Adrenal gland (tissue), 12 donors: ENCODE measurements around the gene KIZ. TPM values are rescaled to one million over a fixed set of nuclear protein-coding genes. Genes with fewer than 3 reads are reported as not detected.
"Not testable (repeated sequence)": the region's sequence is repeated elsewhere in the genome, so short reads cannot be mapped to it uniquely, and the experiment has no call there.

Source experiments
- DNase-seq, 7 donors: peaks; one replicate each; pipeline ENCODE4 v3.0.0-alpha.2; 2019 to 2020
- H3K27ac ChIP-seq, 5 donors: fragments of 200-600 bp; sonication (generic) in 4 of 5; 1 replicate in 3 of 5; 2 replicates in 2 of 5; pipeline versions ENCODE4 v1.5.1 to v1.8.0; 2016 to 2020; ENCODE audit warnings: mild to moderate bottlenecking in 1 of 5
- H3K27me3 ChIP-seq: fragments of 200-600 bp; 2 replicates; pipeline ENCODE4 v1.8.0; 2021
- H3K36me3 ChIP-seq, 2 donors: fragments of 200-600 bp; replicated peaks in 1 of 2; 1 replicate in 1 of 2; 2 replicates in 1 of 2; pipeline versions ENCODE4 v1.5.1 to v1.8.0; 2018 to 2022
- H3K4me1 ChIP-seq, 2 donors: fragments of 200-600 bp; replicated peaks in 1 of 2; 1 replicate in 1 of 2; 2 replicates in 1 of 2; pipeline versions ENCODE4 v1.5.1 to v1.8.0; 2018 to 2021
- H3K4me3 ChIP-seq, 4 donors: fragments of 200-600 bp; sonication (generic) in 3 of 4; one replicate each; pipeline ENCODE4 v1.5.1; 2016 to 2018
- H3K9me3 ChIP-seq, 3 donors: fragments of 200-600 bp; sonication (generic) in 1 of 3; replicated peaks in 1 of 3; 1 replicate in 2 of 3; 2 replicates in 1 of 3; pipeline versions ENCODE4 v1.5.1 to v1.8.0; 2016 to 2021
- POLR2A ChIP-seq, 2 donors: fragments of 450-650 bp; IDR thresholded peaks; one replicate each; pipeline ENCODE4 v1.6.1; 2017; ENCODE audit warnings: antibody characterized with exemption in 2 of 2, mild to moderate bottlenecking in 2 of 2, moderate library complexity in 1 of 2
- WGBS, 4 donors: extraction: QIAGEN DNeasy Blood & Tissue Kit in 2 of 4; methylation state at CpG; one replicate each; pipeline versions ENCODE4 v1.1.5 to v1.1.7; 2013 to 2017; 5-methylcytosine and 5-hydroxymethylcytosine counted together
- intact Hi-C, 2 donors: fragments of 100-400 bp; cut with DNase I; formaldehyde crosslinking; loops; one replicate each; pipeline versions ENCODE4 v1.14.1 to v1.15.0; 2022 to 2023
- polyA plus RNA-seq, 3 donors: library from polyadenylated mRNA; stranded (reverse); fragments of 200-250 nt in 2 of 3; fragments of 350-450 nt in 1 of 3; fragmentation: Illumina TruSeq in 1 of 3; extraction: RNeasy Lipid Tissue Mini Kit (QIAGEN cat#74804) in 1 of 3; gene quantifications; one replicate each; pipeline ENCODE4 v1.2.3, GENCODE V29; 2013 to 2014
- total RNA-seq, 9 donors: library from RNA; depleted of rRNA in 4 of 9; stranded (reverse); fragments of >200 nt in 4 of 9; fragments of 120-200 nt in 1 of 9; fragmentation: NEBNext Ultra II Directional in 1 of 9; extraction: Animal tissue kit (Norgen Biotek cat#: 25700) in 1 of 9; gene quantifications; one replicate each; pipeline versions ENCODE4 v1.1.0 to v1.2.4, GENCODE V29; 2013 to 2023
- TF ChIP-seq, protein P1 (sequence below), 6 experiments: fragments of 450-650 bp in 4 of 6; fragments of 200-600 bp in 2 of 6; sonication (generic) in 1 of 6; IDR thresholded peaks; 1 replicate in 5 of 6; 2 replicates in 1 of 6; pipeline versions ENCODE4 v1.5.1 to v1.8.0; 2016 to 2021; ENCODE audit warnings: antibody characterized with exemption in 6 of 6, mild to moderate bottlenecking in 2 of 6, moderate library complexity in 1 of 6
- donor health status: healthy with polysubstance abuse.
- donor health status: Bipolar disorder and iron deficiency.
- donor health status: DM: yes; HTN: yes; CAD: no.
- donor health status: DM: no; HTN: no; CAD: no.
- donor health status: DM: no; HTN: no; CAD: no.
- donor health status: DM: yes; HTN: yes; CAD: no.

The KIZ gene
- total and polyA plus RNA-seq, 12 donors: 10.4 to 62.9 (median 15.3) TPM

DNA sequence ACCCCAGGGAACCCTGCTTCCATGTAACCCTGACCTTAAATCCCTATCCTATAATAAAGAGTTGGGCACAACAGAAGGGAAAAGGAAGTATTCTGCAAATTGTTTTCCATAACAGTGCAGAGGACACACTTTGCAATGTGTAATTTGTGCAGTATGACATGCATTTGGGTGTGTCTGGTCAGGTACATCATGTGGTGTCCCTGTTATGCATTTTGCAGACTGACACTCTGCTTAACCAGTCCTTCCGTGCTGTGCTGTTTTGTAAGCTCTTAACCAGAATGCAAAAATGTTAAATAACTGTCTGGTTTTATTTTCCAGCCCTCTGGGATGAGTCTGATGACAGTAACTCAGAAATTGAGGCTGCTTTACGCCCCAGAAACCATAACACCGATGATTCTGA, 120.3 kb downstream of the KIZ start:
- intact Hi-C loops: no loop called here
- 82 to 97% (median 94%) methylated on average over 3 of the region's 3 CpGs for WGBS, 4 donors
- Histone ChIP-seq H3K36me3 (no peaks in the 10 kb centered on the region), H3K27me3 (no peaks in the 10 kb centered on the region), H3K9me3 (no peaks in the 10 kb centered on the region), H3K4me3 (no peak overlapping the region), H3K4me1 (no peaks in the 10 kb centered on the region), H3K27ac (no peak overlapping the region)
- TF ChIP-seq POLR2A (IDR thresholded peaks at IDR 0.05): no peak
- TF ChIP-seq, protein P1, sequence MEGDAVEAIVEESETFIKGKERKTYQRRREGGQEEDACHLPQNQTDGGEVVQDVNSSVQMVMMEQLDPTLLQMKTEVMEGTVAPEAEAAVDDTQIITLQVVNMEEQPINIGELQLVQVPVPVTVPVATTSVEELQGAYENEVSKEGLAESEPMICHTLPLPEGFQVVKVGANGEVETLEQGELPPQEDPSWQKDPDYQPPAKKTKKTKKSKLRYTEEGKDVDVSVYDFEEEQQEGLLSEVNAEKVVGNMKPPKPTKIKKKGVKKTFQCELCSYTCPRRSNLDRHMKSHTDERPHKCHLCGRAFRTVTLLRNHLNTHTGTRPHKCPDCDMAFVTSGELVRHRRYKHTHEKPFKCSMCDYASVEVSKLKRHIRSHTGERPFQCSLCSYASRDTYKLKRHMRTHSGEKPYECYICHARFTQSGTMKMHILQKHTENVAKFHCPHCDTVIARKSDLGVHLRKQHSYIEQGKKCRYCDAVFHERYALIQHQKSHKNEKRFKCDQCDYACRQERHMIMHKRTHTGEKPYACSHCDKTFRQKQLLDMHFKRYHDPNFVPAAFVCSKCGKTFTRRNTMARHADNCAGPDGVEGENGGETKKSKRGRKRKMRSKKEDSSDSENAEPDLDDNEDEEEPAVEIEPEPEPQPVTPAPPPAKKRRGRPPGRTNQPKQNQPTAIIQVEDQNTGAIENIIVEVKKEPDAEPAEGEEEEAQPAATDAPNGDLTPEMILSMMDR (IDR thresholded peaks at IDR 0.05): no peak
- no peak for DNase-seq

DNA sequence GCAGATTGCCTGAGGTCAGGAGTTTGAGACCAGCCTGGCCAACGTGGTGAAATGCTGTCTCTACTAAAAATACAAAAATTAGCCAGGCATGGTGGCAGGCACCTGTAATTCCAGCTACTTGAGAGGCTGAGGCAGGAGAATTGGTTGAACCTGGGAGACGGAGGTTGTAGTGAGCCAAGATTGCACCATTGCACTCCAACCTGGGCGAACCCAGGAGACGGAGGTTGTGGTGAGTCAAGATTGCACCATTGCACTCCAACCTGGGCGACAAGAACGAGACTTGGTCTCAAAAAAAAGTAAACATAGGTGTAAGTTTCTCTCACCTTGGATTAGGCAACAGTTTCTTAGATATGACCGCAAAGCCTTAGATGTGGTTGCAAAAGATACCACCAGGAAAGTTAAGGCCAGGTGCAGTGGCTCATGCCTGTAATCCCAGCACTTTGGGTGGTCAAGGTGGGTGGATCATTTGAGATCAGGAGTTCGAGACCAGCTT, 121.8 kb downstream of the KIZ start:
- 81 to 92% (median 87%) methylated on average over 8 of the region's 8 CpGs for WGBS, 4 donors
- H3K4me3 ChIP-seq, DNase-seq, intact Hi-C loops, H3K4me1 ChIP-seq, H3K9me3 ChIP-seq, H3K27ac ChIP-seq, H3K27me3 ChIP-seq, H3K36me3 ChIP-seq: not testable (repeated sequence)

DNA sequence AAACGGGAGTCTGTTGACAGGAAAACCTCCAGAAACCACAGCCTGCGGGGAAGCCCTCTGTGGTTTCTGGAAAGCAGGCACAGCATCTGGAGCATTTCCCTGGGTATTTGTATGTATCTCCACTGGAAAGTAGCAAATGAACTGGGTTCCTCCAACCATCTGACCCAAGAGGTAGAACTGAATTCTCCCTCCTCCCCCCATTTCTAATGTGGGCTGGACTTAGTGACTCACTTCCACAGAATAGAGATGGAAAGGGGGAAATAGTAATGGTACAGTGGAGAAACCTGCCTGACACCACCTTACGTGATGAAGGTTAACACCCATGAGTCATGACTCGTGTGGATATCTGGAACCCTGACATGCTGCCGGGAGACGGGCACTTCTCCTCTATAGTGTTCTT, 125.4 kb downstream of the KIZ start:
- no peaks in the 10 kb centered on the region for H3K36me3 ChIP-seq
- no peaks in the 10 kb centered on the region for H3K4me1 ChIP-seq
- no peak overlapping the region for H3K27ac ChIP-seq
- H3K27me3 ChIP-seq: no peaks in the 10 kb centered on the region
- no peak overlapping the region for H3K4me3 ChIP-seq
- intact Hi-C loops: no loop called here
- whole genome bisulfite sequencing, 4 donors: 29 to 53% (median 51%) methylated on average over 6 of the region's 6 CpGs
- DNase-seq: peak in 2 of 7 donors; percentile 13 to 16
- TF ChIP-seq, protein P1 (IDR thresholded peaks at IDR 0.05): no peak
- no peak for TF ChIP-seq POLR2A (IDR thresholded peaks at IDR 0.05)
- no peaks in the 10 kb centered on the region for H3K9me3 ChIP-seq

DNA sequence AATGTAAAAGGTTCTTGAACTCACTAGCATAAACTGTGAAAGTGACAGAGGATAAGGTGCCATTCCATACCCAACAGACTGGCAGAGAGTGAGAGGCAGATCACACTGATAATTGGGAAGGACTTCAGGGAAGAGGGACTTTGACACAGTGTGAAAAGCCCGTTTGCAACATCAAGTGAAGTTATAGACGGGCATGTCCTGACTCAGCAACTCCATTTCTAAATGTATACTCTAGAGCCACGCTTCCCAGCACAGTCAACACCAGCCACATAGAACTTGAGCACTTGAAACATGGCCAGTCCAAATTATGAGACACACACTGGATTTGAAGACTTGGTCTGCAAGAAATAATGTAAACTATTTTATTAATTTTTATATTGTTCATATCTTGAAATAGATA, 131.3 kb downstream of the KIZ start:
- H3K36me3 ChIP-seq: no peaks in the 10 kb centered on the region
- no peak overlapping the region for H3K4me3 ChIP-seq
- intact Hi-C loops: no loop called here
- DNase-seq: no peak
- H3K9me3 ChIP-seq: no peaks in the 10 kb centered on the region
- no peak for TF ChIP-seq POLR2A (IDR thresholded peaks at IDR 0.05)
- TF ChIP-seq, protein P1 (IDR thresholded peaks at IDR 0.05): no peak
- no peaks in the 10 kb centered on the region for H3K4me1 ChIP-seq
- no peaks in the 10 kb centered on the region for H3K27me3 ChIP-seq
- 69 to 83% (median 78%) methylated on average over 3 of the region's 3 CpGs for WGBS, 4 donors
- H3K27ac ChIP-seq: no peak overlapping the region

DNA sequence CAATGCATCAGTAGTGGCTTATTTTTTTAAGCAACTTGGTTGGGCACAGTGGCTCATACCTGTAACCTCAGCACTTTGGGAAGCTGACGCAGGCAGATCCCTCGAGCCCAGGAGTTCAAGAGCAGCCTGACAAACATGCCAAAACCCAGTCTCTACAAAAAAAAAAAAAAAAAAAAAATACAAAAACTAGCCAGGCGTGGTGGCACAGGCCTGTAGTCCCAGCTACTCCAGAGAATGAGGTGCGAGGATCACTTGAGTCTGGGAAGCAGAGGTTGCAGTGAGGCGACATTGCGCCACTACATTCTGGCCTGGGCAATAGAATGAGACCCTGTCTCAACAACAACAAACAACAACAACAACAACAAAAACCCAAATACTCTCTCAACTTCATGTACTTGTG, 132.5 kb downstream of the KIZ start:
- intact Hi-C loops: no loop called here

More for the DNA sequence above, 132.5 kb downstream of the KIZ start:
- Histone ChIP-seq H3K27me3 (no peaks in the 10 kb centered on the region), H3K36me3 (no peaks in the 10 kb centered on the region), H3K9me3 (no peaks in the 10 kb centered on the region), H3K27ac (no peak overlapping the region), H3K4me1 (no peaks in the 10 kb centered on the region), H3K4me3 (no peak overlapping the region)
- WGBS, 4 donors: 84 to 88% (median 87%) methylated on average over 6 of the region's 6 CpGs
- TF ChIP-seq, protein P1 (IDR thresholded peaks at IDR 0.05): no peak
- no peak for TF ChIP-seq POLR2A (IDR thresholded peaks at IDR 0.05)
- DNase-seq: no peak
